Stimulated activated CD4-positive, alpha-beta T cell treated with anti-CD3 and anti-CD28 coated beads, Interleukin-2, amount 100 ng/mL, for 24 hours (primary cell): ENCODE results near the gene RTL9.
"Not testable (repeated sequence)": the region's sequence is repeated elsewhere in the genome, so short reads cannot be mapped to it uniquely, and the experiment has no call there.

Experiments used
- DNase-seq, 2 donors: peaks; one replicate each; pipeline ENCODE4 v3.0.0-alpha.2; 2020

RTL9 gene

GRCh38 chrX:110346681-110347080, 12.0 kb upstream of the RTL9 start:
- DNase-seq, result no peak

DNA sequence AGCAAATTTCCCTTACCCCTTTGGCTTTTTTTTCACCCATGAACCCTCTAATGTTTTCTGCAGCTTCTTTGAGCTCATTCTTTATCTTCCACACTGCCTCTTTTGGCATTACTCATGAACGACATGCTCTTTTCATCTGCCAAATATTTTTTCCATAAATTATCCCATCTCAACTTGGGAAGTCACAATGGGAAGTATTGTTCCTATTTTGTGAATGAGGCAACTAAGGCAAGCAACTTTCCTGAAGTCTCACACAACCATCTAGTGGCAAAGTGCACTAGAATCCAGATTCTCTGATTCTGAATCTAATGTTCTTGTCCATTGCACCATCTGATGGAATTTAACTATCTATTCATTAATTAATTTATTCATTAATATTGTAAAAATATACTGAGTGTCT, 625 bp downstream of the RTL9 start:
- DNase-seq, result no peak

DNA sequence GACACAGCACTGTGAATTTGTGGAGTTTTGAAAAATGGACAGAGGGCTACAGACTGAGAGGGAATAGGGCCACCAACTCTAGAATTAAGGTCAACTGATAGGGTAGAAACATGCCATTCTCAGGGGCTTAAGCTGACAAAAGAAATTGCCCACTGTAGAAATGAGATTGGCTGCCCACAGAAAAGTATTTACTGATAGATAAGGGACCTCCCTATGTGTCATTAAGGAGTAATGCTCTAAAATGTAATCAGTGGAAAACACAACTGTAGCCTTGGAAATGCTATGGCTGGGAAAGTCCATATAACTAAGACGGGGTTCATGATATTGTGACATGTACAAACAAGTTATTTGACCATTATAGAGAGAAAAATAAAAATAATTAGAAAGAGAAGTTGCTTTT, 4.6 kb downstream of the RTL9 start:
- no peak for DNase-seq

DNA sequence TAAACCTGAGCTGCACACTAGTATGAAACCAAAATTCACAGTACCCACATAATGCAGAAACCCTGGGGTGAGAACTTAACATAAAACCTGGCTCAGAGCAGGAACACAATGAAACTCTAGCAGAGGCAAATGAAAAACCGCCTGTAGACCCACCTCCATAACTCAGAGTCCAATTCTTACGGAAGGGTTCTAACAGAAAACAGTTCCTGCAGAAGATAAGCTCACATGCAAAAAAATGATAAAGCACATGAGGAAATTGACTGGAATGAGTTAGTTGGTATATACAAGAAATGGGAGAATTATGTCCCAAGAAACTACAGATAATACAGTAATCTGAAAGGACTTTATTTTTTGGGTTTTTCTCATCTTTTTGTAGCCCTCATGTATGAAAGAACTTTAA, 14.7 kb downstream of the RTL9 start:
- no peak for DNase-seq

DNA sequence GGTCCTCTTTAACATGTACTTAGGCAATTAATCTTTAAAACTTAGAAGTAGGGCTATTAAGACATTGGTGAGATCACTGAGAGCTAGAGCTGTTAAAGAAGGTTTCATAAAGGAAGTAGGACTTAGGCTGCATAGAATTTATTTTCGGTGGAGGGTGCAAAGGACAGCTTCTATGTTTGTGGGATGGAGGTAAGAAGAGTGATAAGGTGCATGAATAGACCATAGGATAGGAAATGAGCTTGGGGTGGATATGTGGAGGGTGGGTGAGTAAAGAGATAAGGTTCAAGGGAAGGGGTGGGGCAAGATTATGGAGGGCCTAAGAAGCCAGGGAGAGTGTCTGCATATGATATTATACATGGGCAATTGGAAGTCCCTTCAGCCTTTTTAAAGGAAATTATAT, 15.9 kb downstream of the RTL9 start:
- DNase-seq, result no peak

DNA sequence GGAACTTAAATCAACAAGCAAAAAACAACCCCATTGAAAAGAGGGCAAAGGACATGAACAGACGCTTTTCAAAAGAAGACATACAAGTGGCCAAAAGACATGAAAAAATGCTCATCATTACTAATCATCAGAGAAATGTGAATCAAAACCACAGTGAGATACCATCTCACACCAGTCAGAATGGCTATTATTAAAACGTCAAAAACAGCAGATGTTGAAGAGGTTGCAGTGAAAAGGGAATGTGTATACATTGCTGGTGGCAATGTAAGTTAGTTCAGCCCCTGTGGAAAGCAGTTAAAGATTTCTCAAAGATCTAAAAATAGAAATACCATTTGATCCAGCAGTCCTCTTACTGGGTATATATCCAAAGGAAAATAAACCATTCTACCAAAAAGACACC, 22.6 kb downstream of the RTL9 start:
- DNase-seq, result no peak

- no peak for DNase-seq
Measured at GRCh38 chrX:110383414-110383813, 24.8 kb downstream of the RTL9 start.

DNA sequence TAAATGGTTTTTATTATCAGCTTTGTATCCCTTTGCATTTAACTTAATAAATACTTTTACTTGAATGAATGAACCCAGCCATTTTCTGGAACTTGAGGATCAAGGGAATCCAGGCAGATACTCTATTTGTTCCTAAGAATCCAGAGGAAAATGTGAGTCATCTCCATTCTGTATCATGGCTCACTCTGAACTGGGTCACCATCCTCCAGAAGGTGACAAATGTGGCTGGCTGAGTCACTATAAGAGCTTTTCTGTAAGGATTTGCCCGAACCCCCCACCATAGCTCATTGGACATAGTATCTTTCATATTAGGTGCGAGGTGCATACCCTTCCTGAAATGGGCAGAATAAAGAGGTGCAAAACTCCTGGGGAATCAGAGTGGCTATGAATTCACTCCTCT, 25.8 kb downstream of the RTL9 start:
- DNase-seq, result no peak

GRCh38 chrX:110389570-110389969, 30.9 kb downstream of the RTL9 start:
- DNase-seq, result no peak

GRCh38 chrX:110391086-110391485, 32.4 kb downstream of the RTL9 start:
- no peak for DNase-seq

DNA sequence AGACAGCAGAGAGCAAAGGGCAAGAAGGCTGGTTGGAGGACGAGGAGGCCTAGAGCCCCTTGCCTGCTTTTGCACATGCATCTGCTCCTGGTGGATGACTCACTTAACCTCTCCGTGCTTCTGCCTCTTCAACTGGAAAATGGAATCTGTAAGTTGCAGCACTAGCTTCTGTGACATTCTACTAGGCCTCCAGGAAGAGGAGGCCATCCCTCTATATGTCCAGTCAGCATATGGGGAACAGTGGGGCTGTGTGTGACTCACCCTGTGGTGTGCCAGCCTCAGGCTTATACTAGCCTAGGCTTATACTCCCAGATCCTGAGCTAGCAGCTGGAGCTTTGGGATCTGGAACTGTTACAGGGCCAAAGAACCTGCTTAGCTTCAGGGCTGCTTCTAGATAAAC, 36.0 kb downstream of the RTL9 start:
- no peak for DNase-seq

- no peak for DNase-seq
Measured at GRCh38 chrX:110395877-110396276, 37.2 kb downstream of the RTL9 start.

DNA sequence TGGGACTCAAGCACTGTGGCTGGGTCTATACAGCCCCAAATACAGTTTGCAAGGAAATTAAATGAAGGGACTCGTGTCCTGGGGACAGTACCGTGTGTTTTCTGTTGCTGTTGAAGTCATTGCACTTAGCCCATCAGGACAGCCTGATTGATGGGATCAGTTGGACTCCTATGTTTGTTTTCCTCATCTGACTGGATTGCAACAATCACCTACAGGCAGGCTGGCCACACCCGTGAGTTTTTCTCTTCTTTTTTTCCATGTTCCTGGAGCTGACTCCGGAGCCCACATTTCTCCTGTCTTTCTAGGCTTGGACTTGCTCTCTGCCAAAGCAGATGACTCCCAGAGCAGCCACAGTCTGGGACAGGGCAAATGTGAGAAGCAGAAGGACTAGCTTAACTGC, 38.1 kb downstream of the RTL9 start:
- DNase-seq, result no peak

DNA sequence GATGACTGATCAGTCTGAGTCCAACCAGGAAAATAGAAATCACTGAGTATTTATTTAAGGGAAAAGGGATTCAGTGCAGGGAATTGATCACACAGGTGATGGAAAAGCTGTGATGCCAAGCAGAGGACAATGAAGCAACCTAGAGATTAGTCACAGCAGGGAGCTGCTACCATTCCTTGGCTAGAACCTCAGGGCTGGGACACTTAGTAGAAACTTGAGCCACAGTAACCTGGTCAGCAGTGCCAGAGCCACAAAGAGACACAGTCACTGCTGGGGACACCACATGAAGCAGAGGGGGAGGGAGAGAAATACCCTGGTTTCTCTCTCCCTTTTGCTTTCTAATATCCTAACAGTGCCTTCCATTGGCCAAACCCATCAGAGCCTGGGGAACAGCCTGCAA, 38.7 kb downstream of the RTL9 start:
- no peak for DNase-seq

GRCh38 chrX:110397904-110398303, 39.3 kb downstream of the RTL9 start:
- DNase-seq, result no peak

DNA sequence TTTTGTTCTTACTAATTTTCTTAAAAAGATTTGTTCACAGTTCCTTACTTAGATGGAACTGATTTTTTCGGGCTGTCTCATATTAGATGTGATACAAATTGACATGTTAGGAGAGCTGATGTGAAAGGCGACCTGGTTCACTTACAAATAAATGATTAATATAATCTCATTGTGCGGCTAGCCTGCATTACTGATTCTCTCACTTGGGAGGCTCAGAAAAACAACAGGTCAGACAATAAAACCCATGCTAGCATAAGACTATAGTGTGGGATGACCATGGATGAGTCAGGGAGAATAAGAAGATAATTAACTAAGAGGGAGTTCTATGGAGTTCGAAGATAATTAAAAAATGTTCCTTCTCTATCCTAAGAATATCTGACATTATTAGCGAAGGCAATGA, 40.8 kb downstream of the RTL9 start:
- no peak for DNase-seq

GRCh38 chrX:110399966-110400365, 41.3 kb downstream of the RTL9 start:
- DNase-seq, result no peak

DNA sequence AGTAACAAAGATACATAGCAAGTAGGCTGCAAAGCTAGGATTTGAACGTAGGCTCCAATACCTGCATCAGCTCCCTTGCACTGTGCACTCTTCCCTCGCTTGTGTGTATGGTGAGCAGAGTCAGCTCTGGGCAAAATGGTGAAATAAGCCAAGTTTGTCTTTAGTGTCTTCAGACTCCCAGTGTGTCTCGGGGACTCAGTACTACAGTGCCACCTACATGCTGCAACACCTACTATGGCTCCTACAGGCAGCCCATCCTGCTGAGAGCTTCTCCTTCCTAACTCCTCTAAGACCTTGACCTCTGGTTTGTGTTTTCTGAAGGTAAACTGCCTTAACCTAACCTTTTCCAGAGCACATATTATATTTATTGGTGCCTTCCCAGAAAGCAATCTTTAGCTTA, 42.5 kb downstream of the RTL9 start:
- no peak for DNase-seq

DNA sequence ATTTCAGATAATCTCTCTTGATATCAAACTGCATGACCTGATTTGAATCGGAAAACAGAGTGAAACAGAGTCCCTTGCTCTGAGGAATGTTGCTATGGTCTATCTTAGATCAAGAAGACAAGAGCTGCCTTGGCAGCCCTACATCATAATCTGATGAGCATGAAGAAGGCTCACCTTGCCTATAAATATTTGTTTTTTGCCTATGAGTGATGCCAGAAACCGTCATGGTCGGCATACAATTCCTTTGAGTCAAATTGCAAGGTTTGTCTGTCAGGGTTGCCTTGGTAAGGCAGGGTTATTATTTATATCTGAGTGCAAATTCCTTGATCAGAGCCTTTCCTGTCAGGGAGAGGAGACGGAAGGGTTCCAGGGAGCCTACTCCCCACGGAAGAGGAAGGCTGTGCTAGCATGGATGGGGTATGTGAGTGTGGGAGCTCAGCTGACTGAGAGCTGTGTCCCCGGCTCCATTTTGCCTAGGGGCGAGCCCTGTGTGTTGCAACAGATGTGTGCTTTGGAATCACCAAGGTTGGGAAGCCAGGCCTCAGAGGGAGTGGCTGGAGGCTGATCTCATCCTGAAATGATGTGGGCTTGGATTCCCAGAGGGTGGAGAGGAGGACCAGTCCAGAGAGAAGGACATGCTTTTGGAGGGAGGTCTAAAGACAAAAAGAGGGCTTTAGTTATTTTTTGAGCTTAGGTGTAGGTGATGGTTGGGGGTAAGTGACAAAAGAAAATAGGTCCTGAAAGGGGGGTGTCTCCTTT, 43.6 kb downstream of the RTL9 start:
- DNase-seq, result no peak

GRCh38 chrX:110402850-110403221, 44.2 kb downstream of the RTL9 start:
- no peak for DNase-seq

DNA sequence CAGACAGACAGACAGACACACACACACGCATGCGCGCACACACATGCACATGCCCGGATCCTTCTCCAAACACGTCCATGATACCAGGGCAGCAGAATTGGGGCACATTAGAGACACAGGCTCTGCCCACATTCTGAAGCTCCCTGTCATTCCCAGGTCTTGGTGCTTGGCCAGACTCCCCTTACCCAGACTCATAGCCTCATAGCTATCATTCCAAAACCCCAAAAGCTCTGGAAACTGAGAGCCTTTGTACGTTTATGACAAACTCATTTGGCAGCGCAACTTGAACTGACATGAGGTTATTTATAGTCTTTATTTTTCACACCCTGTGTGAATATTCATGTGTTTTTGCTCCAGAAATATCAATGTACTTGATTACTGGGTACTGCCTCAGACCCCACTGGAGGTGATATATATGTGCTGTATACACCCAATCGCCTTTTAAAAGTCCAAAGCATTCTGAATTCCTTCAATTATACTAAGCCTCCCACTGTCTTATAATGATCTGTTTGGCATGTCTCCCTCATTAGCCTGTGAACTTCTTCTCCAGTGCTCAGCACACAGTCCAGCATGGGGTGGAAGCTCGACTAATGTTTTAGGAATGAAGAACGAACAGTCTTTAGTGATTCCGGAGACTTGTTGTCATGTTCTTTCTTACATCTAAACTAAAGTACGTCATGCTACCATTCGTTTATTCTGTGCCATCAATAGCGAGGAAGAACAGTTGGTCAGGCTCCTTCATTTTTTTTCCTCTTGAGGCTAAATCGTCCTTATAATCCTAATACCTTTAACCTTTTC, 45.0 kb downstream of the RTL9 start:
- no peak for DNase-seq

GRCh38 chrX:110404376-110404775, 45.7 kb downstream of the RTL9 start:
- DNase-seq, result no peak

- not testable (repeated sequence) for DNase-seq
Measured at GRCh38 chrX:110406250-110406649, 47.6 kb downstream of the RTL9 start.

- DNase-seq, result no peak
Measured at GRCh38 chrX:110406822-110407221, 48.2 kb downstream of the RTL9 start.
